VCaP (cell line): Measurements from ENCODE around the gene POLDIP2.
A peak's percentile ranks its signal among the peaks of the same experiment; 100 is the strongest.

ENCODE experiments used
- H3K27ac ChIP-seq: fragments of 450-650 bp; 2 replicates; pipeline ENCODE4 v1.5.1; 2017
- CTCF ChIP-seq: fragments of 450-650 bp; conservative IDR thresholded peaks from 2 replicates; pipeline ENCODE4 v1.5.1; 2017; ENCODE audit warnings: mild to moderate bottlenecking, moderate library complexity

POLDIP2 gene

GRCh38 chr17:28388106-28388505 lies 30.8 kb upstream of the POLDIP2 start:
- TF ChIP-seq CTCF, result no peak

GRCh38 chr17:28386391-28386790 lies 29.1 kb upstream of the POLDIP2 start:
- TF ChIP-seq CTCF, result no peak
- no peak overlapping the region for H3K27ac ChIP-seq

More at GRCh38 chr17:28388106-28388505, 30.8 kb upstream of the POLDIP2 start:
- H3K27ac ChIP-seq, result no peak overlapping the region

GRCh38 chr17:28385406-28385805 lies 28.1 kb upstream of the POLDIP2 start:
- peak overlapping the region; percentile 89 for H3K27ac ChIP-seq
- TF ChIP-seq CTCF, result no peak

GRCh38 chr17:28385037-28385400 lies 27.7 kb upstream of the POLDIP2 start:
- peak overlapping the region; percentile 89 for H3K27ac ChIP-seq
- no peak for TF ChIP-seq CTCF

GRCh38 chr17:28384281-28385036 lies 27.1 kb upstream of the POLDIP2 start:
- H3K27ac ChIP-seq, result peak overlapping the region; percentile 89
- no peak for TF ChIP-seq CTCF

GRCh38 chr17:28381141-28381825 lies 24.0 kb upstream of the POLDIP2 start:
- H3K27ac ChIP-seq, result peak overlapping the region; percentile 73
- no peak for TF ChIP-seq CTCF

- peak overlapping the region; percentile 73 for H3K27ac ChIP-seq
- TF ChIP-seq CTCF, result no peak
These were observed 22.8 kb upstream of the POLDIP2 start for GRCh38 chr17:28379814-28380801.
